Measurements from ENCODE around the gene IGFBP2.

Gene IGFBP2

GRCh38 chr2:216643986-216644659 lies 10.9 kb downstream of the IGFBP2 start:
- DNase-seq, result no peak

DNA sequence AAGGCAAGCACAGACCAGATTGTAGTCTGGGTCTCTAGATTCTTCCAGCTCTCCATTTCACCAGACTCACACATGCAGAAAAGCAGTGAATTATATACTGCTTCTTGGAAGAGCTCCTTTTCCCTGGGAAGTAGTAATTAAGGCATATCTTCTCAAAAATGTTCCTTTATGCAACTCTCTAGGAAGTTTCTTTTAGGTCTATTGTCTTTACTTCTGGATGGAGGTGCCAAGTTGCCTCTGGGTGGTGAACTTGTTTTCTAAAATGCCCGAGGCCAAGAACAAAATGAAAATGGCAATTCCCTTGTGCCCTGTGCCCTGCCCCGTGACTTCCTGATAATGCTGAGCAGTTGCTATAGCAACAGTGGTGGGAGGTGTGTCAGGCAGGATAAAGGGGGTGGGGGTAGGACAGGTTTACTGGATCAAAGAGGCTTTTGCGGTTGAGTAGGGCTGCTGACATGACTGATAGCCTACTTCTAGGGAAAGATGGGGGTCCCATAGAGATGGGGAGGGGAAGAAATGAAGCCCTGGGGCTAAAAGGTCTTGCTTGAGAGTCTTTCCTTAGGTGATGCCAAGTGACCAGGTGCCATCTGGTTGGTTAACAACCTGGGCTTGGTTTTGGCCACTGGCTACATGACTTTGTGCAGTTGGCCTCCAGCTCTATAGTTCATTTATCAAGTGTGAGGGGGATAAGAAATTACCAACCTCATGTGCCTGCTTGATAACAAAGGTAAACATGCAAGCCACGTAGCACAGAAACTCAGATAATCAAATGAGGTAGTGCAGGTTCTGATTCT lies 11.8 kb downstream of the IGFBP2 start:
- DNase-seq, result no peak

- no peak for DNase-seq
These were observed 12.4 kb downstream of the IGFBP2 start for GRCh38 chr2:216645636-216645950.

- no peak for DNase-seq
These were observed 12.9 kb downstream of the IGFBP2 start for GRCh38 chr2:216646116-216646515.

GRCh38 chr2:216648105-216648504 lies 14.9 kb downstream of the IGFBP2 start:
- DNase-seq, result no peak

- no peak for DNase-seq
These were observed 16.4 kb downstream of the IGFBP2 start for GRCh38 chr2:216649574-216649973.

DNA sequence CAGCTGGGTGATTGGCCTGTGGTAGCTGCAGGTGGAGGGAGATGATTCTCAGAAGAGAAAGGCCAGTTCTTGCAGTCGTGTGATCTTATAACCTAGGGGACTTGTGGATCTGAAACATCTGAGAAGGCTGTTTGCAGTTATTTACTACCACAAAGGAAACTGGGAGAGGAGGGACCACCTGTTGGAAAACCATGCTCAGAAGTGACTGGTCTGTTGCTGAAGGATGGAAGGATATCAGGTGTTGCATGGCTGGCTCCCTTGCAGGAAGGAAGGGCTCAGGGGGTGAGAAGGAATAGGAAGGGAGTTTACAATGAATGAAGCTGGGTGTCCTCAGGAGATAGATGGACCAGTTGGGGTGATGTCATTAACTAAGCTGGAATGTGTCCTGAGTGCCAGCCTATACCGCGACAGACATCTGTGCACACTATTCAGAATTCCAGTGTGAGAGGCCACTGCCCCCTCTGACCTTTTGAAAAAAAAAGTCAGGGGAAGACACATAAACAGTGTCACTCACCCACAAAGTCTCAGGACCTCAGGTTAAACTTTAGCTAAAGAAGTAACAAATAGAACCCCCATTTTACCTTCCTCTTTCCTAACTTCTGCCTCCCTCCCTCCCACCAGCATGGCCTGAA lies 17.5 kb downstream of the IGFBP2 start:
- no peak for DNase-seq

DNA sequence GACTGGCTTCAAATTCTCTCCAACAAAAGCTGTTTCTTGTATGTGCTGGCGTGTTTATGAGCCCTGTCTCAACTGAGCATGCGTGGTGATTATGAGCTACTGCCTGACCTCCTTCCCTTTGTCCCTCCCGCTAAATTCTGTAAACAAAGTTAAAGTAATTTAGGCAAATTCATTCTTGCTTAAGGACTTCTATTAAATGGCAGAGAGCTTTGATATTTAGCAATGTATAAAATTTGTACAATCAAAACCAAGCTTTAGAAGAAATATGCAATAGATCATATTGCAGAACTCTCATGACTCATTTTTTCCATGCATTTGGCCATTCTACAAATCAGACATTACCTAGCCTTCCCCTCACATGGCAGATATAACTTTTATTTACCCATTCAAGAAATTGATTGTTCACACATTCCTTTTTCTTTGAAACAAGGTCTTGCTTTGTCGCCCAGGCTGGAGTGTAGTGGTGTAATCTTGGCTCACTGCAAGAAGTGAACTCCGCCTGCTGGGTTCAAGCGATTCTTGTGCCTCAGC lies 18.2 kb downstream of the IGFBP2 start:
- DNase-seq, result no peak

DNA sequence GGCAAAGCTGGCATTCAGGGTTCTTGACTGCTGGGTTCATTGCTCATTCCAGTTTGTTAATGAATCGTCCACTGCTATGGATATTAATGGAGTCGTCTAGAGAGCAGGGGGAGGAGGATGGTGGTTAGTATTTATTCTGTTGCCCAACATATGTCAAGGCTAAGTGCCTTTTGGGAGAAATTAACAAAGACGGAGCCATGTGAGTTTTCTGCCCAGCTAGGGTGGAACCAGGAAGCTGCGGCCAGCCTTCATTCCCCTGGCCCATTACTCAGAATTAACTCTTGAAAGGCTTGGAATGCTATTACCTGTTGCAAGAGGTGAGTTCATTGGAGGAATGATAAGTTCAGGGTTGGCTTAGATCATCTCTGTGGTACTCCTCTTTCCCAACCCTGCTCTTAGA lies 19.3 kb downstream of the IGFBP2 start:
- DNase-seq, result no peak

GRCh38 chr2:216653093-216653799 lies 20.0 kb downstream of the IGFBP2 start:
- no peak for DNase-seq

DNA sequence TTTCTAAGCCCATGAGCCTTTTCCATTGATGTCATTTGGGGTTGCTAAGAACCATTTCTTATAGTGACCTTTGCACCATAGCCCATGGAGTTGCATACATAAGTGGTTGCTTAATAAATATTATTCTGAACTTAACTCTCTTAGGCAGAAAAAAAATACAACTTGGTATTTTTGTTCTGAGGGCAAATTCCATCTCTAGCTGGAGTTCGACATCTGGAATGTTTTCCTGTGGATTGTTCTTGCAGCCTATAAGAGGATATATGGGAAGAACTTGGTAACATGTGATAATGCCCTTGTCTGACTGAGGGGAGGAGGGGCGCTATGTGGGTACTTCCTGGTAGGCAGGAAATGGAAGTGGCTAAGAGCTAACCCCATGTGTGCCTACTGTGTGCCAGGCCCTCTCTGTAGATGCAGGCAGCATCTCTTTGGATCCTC lies 20.7 kb downstream of the IGFBP2 start:
- DNase-seq, result no peak

GRCh38 chr2:216654528-216655052 lies 21.4 kb downstream of the IGFBP2 start:
- no peak for DNase-seq

GRCh38 chr2:216657086-216657855 lies 24.1 kb downstream of the IGFBP2 start:
- no peak for DNase-seq

- no peak for DNase-seq
These were observed 24.8 kb downstream of the IGFBP2 start for GRCh38 chr2:216657980-216658379.

GRCh38 chr2:216658757-216659156 lies 25.5 kb downstream of the IGFBP2 start:
- no peak for DNase-seq

- no peak for DNase-seq
These were observed 26.1 kb downstream of the IGFBP2 start for GRCh38 chr2:216659276-216659675.

DNA sequence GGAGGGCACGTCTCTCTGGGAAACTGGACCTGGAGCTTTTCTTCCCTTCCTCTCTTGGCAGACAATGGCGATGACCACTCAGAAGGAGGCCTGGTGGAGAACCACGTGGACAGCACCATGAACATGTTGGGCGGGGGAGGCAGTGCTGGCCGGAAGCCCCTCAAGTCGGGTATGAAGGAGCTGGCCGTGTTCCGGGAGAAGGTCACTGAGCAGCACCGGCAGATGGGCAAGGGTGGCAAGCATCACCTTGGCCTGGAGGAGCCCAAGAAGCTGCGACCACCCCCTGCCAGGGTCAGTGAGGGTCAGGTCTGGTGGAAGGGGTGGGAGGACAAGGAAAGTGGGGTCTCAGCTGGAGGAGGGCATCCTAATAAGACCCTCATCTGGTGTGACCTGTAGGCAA lies 27.3 kb downstream of the IGFBP2 start:
- DNase-seq, result no peak

DNA sequence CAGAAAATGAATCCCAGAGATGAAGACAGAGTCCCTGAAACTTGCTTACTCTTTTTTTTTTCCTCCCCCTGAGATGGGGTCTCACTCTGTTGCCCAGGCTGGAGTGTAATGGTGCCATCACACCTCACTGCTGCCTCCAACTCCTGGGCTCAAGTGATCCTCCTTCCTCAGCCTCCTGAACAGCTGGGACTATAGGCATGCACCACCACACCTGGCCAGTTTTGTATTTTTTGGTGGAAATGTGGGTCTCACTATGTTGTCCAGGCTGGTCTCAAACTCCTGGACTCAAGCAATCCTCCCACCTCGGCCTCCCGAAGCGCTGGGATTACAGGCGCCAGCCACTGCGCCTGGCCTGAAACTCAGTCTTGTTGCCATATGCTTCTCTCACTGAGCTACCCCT lies 27.8 kb downstream of the IGFBP2 start:
- no peak for DNase-seq

GRCh38 chr2:216661639-216662375 lies 28.6 kb downstream of the IGFBP2 start:
- no peak for DNase-seq

GRCh38 chr2:216663106-216663505 lies 29.9 kb downstream of the IGFBP2 start:
- DNase-seq, result no peak

GRCh38 chr2:216663846-216664245 lies 30.6 kb downstream of the IGFBP2 start:
- no peak for DNase-seq
